A549 (cell line): ENCODE results near the gene FAM118B. TPM values are rescaled to one million over a fixed set of nuclear protein-coding genes. Genes with fewer than 3 reads are reported as not detected.

Source experiments
- ATAC-seq, 2 experiments: fragments of 200-7000 bp in 1 of 2; fragments of >200 bp in 1 of 2; cut with Nextera tagmentation in 1 of 2; cut with Tn5 transposase in 1 of 2; 3 replicates each; pipeline versions ENCODE4 v1.8.0 to v1.9.1; 2018 to 2020; ENCODE audit warnings: mild to moderate bottlenecking in 1 of 2, moderate library complexity in 1 of 2
- CTCF ChIA-PET: fragments of 300-600 bp; sonication (Branson Sonifier 250); formaldehyde crosslinking; extraction: SDS; loops from one replicate; lab custom pipeline; 2021; ENCODE audit warnings: antibody characterized with exemption, inconsistent platforms; lab: Yijun Ruan, JAX
- POLR2A ChIA-PET: fragments of 350-600 bp; formaldehyde crosslinking; extraction: SDS; loops from one replicate; lab custom pipeline; 2021; ENCODE audit warnings: antibody characterized with exemption, inconsistent platforms; lab: Yijun Ruan, JAX
- DNase-seq, 2 experiments: peaks; one replicate each; pipeline versions ENCODE4 v3.0.0 to v3.0.0-alpha.2; 2011 to 2016; ENCODE audit warnings: low read depth in 1 of 2, low spot score in 1 of 2
- FAIRE-seq: peaks from 2 replicates; lab custom pipeline; 2011; peaks lifted over from hg19 to GRCh38; lab: Jason Lieb, UNC
- H3K27ac ChIP-seq, 2 experiments: fragments of >200 bp; sonication (Bioruptor Twin); formaldehyde crosslinking; 3 replicates each; pipeline ENCODE4 v1.5.1; 2016 to 2017
- H3K4me1 ChIP-seq: fragments of >200 bp; sonication (Bioruptor Twin); formaldehyde crosslinking; 3 replicates; pipeline ENCODE4 v1.6.1; 2016
- H3K4me2 ChIP-seq: fragments of >200 bp; sonication (Bioruptor Twin); formaldehyde crosslinking; 3 replicates; pipeline ENCODE4 v1.6.1; 2016
- H3K4me3 ChIP-seq: fragments of >200 bp; sonication (Bioruptor Twin); formaldehyde crosslinking; 3 replicates; pipeline ENCODE4 v1.5.1; 2016
- H3K9me3 ChIP-seq: fragments of >200 bp; sonication (Bioruptor Twin); formaldehyde crosslinking; 3 replicates; pipeline ENCODE4 v1.6.1; 2016
- CBX2 ChIP-seq: fragments of 200-600 bp; sonication (generic); IDR thresholded peaks from 2 replicates; pipeline ENCODE4 v1.6.1; 2016; ENCODE audit warnings: low read depth, mild to moderate bottlenecking, borderline replicate concordance
- E2F6 ChIP-seq: IDR thresholded peaks from 2 replicates; pipeline ENCODE4 v1.6.1; 2012; ENCODE audit warnings: low read depth, borderline replicate concordance
- FOSL2 ChIP-seq, 2 experiments: fragments of 450-650 bp in 1 of 2; fragments of >200 bp in 1 of 2; sonication (Bioruptor Twin) in 1 of 2; formaldehyde crosslinking; IDR thresholded peaks; 2 replicates each; pipeline versions ENCODE4 v1.5.0 to v1.6.1; 2016 to 2020; ENCODE audit warnings: mild to moderate bottlenecking in 1 of 2, moderate library complexity in 1 of 2
- HDAC2 ChIP-seq: fragments of 200-600 bp; sonication (generic); IDR thresholded peaks from 2 replicates; pipeline ENCODE4 v1.6.1; 2016
- HES2 ChIP-seq: fragments of >200 bp; sonication (Bioruptor Twin); formaldehyde crosslinking; IDR thresholded peaks from 2 replicates; pipeline ENCODE4 v1.6.1; 2016
- HOXB13 ChIP-seq: fragments of 250-450 bp; sonication (Bioruptor Pico); IDR thresholded peaks from 2 replicates; pipeline ENCODE4 v1.5.0; 2020; ENCODE audit warnings: low read depth, mild to moderate bottlenecking, moderate library complexity
- HOXB5 ChIP-seq: fragments of 250-450 bp; sonication (Bioruptor Pico); IDR thresholded peaks from 2 replicates; pipeline ENCODE4 v1.5.0; 2020; ENCODE audit warnings: mild to moderate bottlenecking, moderate library complexity
- KDM1A ChIP-seq: fragments of 200-600 bp; sonication (generic); IDR thresholded peaks from 2 replicates; pipeline ENCODE4 v1.6.1; 2016; ENCODE audit warnings: low read depth, mild to moderate bottlenecking
- KDM5A ChIP-seq: fragments of 200-600 bp; sonication (generic); IDR thresholded peaks from 2 replicates; pipeline ENCODE4 v1.6.1; 2016; ENCODE audit warnings: antibody characterized with exemption, mild to moderate bottlenecking
- MAX ChIP-seq: IDR thresholded peaks from 2 replicates; pipeline ENCODE4 v1.6.1; 2012
- MAZ ChIP-seq: fragments of 150-350 bp; IDR thresholded peaks from 2 replicates; pipeline ENCODE4 v1.6.1; 2014; ENCODE audit warnings: antibody characterized with exemption, low read depth, low read length, borderline replicate concordance
- NR3C1 ChIP-seq: fragments of >200 bp; sonication (Bioruptor Twin); formaldehyde crosslinking; IDR thresholded peaks from 3 replicates; pipeline ENCODE4 v1.6.1; 2017
- REST ChIP-seq: fragments of 200-600 bp; sonication (generic); IDR thresholded peaks from 2 replicates; pipeline ENCODE4 v1.6.1; 2016; ENCODE audit warnings: antibody characterized with exemption, mild to moderate bottlenecking, moderate library complexity
- RFX5 ChIP-seq: fragments of 450-650 bp; IDR thresholded peaks from 2 replicates; pipeline ENCODE4 v1.7.1; 2014; ENCODE audit warnings: antibody characterized with exemption, mild to moderate bottlenecking, moderate library complexity
- TFCP2L1 ChIP-seq: fragments of 250-450 bp; sonication (Bioruptor Pico); IDR thresholded peaks from 2 replicates; pipeline ENCODE4 v1.5.0; 2021; ENCODE audit warnings: mild to moderate bottlenecking
- TP53 ChIP-seq: fragments of 250-450 bp; sonication (Bioruptor Pico); IDR thresholded peaks from 2 replicates; pipeline ENCODE4 v1.5.0; 2021; ENCODE audit warnings: mild to moderate bottlenecking, moderate library complexity
- WGBS: methylation state at CpG from one replicate; pipeline ENCODE4 v1.1.6; 2017; ENCODE audit errors: missing lambda C conversion rate; 5-methylcytosine and 5-hydroxymethylcytosine counted together
- polyA plus RNA-seq, 4 experiments: library from polyadenylated mRNA; depleted of rRNA in 3 of 4; stranded (reverse); fragments of >200 nt; fragmentation: RNase III in 1 of 4; extraction: RNeasy Plus Mini Kit Qiagen cat#74134 plus additional on column Dnase treatment in 1 of 4; gene quantifications; 2 replicates in 3 of 4; 3 replicates in 1 of 4; pipeline ENCODE4 v1.2.3, GENCODE V29; 2011 to 2017

FAM118B gene
- polyA plus RNA-seq, 2 of the 4 experiments (the other 2 are of a cell fraction), result 14.9 to 23.9 TPM

- no peak for ATAC-seq
- ChIA-PET CTCF (interaction anchor here (1.0 to 6.7 kb wide), 2 partner anchors 246 to 265 kb away, joined by 3 to 80 read pairs; no protein-coding TSS in a partner anchor), POLR2A (no interaction called here)
- no peak overlapping the region for H3K4me3 ChIP-seq
- H3K4me2 ChIP-seq, result no peak overlapping the region
- WGBS, result 85% methylated on average over 13 of the region's 15 CpGs
- H3K9me3 ChIP-seq, result no peaks in the 10 kb centered on the region
- FAIRE-seq, result no peak
- no peak for DNase-seq
- TF ChIP-seq CBX2, result no peak
- TF ChIP-seq, all 56 proteins: peak for 0
- Histone ChIP-seq H3K4me1 (no peaks in the 10 kb centered on the region), H3K27ac (no peak overlapping the region)
These were observed 23.1 kb upstream of the FAM118B start for GRCh38 chr11:126188332-126189108.

GRCh38 chr11:126189109-126189929, 22.3 kb upstream of the FAM118B start:
- ChIA-PET POLR2A (no interaction called here), CTCF (interaction anchor here (1.0 to 6.7 kb wide), 3 partner anchors 128 to 266 kb away, joined by 3 to 80 read pairs (median 3); no protein-coding TSS in a partner anchor)
- no peak for ATAC-seq
- Histone ChIP-seq H3K4me1 (no peaks in the 10 kb centered on the region), H3K9me3 (no peaks in the 10 kb centered on the region), H3K4me3 (no peak overlapping the region), H3K4me2 (no peak overlapping the region), H3K27ac (no peak overlapping the region)
- no peak for TF ChIP-seq FOSL2 (IDR thresholded peaks at IDR 0.05)
- no peak for TF ChIP-seq FOSL2 (CRISPR knock-in tag; IDR thresholded peaks at IDR 0.05)
- no peak for TF ChIP-seq HES2
- TF ChIP-seq KDM1A, result no peak
- no peak for DNase-seq
- WGBS, result 87% methylated on average over 14 of the region's 22 CpGs
- FAIRE-seq, result no peak

GRCh38 chr11:126190792-126191191, 20.8 kb upstream of the FAM118B start:
- TF ChIP-seq TP53 (CRISPR knock-in tag), result no peak
- no peak for TF ChIP-seq E2F6
- TF ChIP-seq MAZ, result no peak
- no peak for TF ChIP-seq HOXB5
- no peak for TF ChIP-seq KDM1A
- TF ChIP-seq RFX5, result no peak
- no peak for TF ChIP-seq REST
- TF ChIP-seq NR3C1, result no peak
- TF ChIP-seq MAX, result no peak
- no peak for TF ChIP-seq TFCP2L1 (CRISPR knock-in tag)
- no peak for TF ChIP-seq KDM5A
- TF ChIP-seq HOXB13 (CRISPR knock-in tag), result no peak
- no peak for TF ChIP-seq HDAC2
- no peaks in the 10 kb centered on the region for H3K4me1 ChIP-seq
- FAIRE-seq (no peak), DNase-seq (no peak), ATAC-seq (no peak)
- WGBS, result 94% methylated on average over 11 of the region's 14 CpGs
- CTCF ChIA-PET, result interaction anchor here (1.0 to 6.7 kb wide), 4 partner anchors 9 to 267 kb away, joined by 3 to 80 read pairs (median 3); no protein-coding TSS in a partner anchor
- H3K9me3 ChIP-seq, result no peaks in the 10 kb centered on the region
- POLR2A ChIA-PET, result no interaction called here
- H3K4me3 ChIP-seq, result no peak overlapping the region
- H3K27ac ChIP-seq, result no peak overlapping the region
- H3K4me2 ChIP-seq, result no peak overlapping the region
